Breast epithelium (tissue), 3 donors: ENCODE data around the gene RBM5.

Experiments used
- CTCF ChIP-seq, 3 donors: fragments of 450-650 bp; IDR thresholded peaks; one replicate each; pipeline ENCODE4 v1.5.1; 2016 to 2017; ENCODE audit warnings: antibody characterized with exemption in 3 of 3, mild to moderate bottlenecking in 3 of 3, moderate library complexity in 3 of 3
- POLR2AphosphoS5 ChIP-seq, 3 donors: sonication (generic); formaldehyde crosslinking; IDR thresholded peaks; one replicate each; pipeline ENCODE4 v1.6.1; 2017; ENCODE audit warnings: antibody characterized with exemption in 3 of 3

GRCh38 chr3:50154840-50155490, 66.2 kb downstream of the RBM5 start, which contains the start of gene SEMA3F:
- no peak for TF ChIP-seq CTCF (IDR thresholded peaks at IDR 0.05)
- TF ChIP-seq POLR2AphosphoS5 (IDR thresholded peaks at IDR 0.05): no peak
